HG03159 (cell line): ENCODE measurements around the gene ARHGEF19.
"Not testable (repeated sequence)": the region's sequence is repeated elsewhere in the genome, so short reads cannot be mapped to it uniquely, and the experiment has no call there.

Source experiments
- ATAC-seq: cut with Tn5 transposase; IDR thresholded peaks from one replicate; pipeline ENCODE4 v1.9.1; 2021; ENCODE audit warnings: mild to moderate bottlenecking, moderate library complexity; ENCODE audit not compliant: unreplicated experiment

ARHGEF19 gene

GRCh38 chr1:16205891-16206546 is 6.4 kb downstream of the ARHGEF19 start:
- ATAC-seq: no peak

- ATAC-seq: no peak
Measured at GRCh38 chr1:16205334-16205671, 7.1 kb downstream of the ARHGEF19 start.

- no peak for ATAC-seq
Measured at GRCh38 chr1:16204634-16205333, 7.7 kb downstream of the ARHGEF19 start.

GRCh38 chr1:16204216-16204615 is 8.2 kb downstream of the ARHGEF19 start:
- ATAC-seq: no peak

- ATAC-seq: no peak
Measured at GRCh38 chr1:16203550-16203949, 8.9 kb downstream of the ARHGEF19 start.

GRCh38 chr1:16202281-16203210 is 9.9 kb downstream of the ARHGEF19 start:
- no peak for ATAC-seq

- ATAC-seq: no peak
Measured at GRCh38 chr1:16199700-16200099, 12.8 kb downstream of the ARHGEF19 start.

- ATAC-seq: no peak
Measured at GRCh38 chr1:16199157-16199501, 13.3 kb downstream of the ARHGEF19 start.

- ATAC-seq: no peak
Measured at GRCh38 chr1:16198444-16199156, 13.9 kb downstream of the ARHGEF19 start.

- no peak for ATAC-seq
Measured at GRCh38 chr1:16196874-16197273, 15.6 kb downstream of the ARHGEF19 start.

- not testable (repeated sequence) for ATAC-seq
Measured at GRCh38 chr1:16196139-16196538, 16.3 kb downstream of the ARHGEF19 start.

- ATAC-seq: no peak
Measured at GRCh38 chr1:16195518-16195905, 16.9 kb downstream of the ARHGEF19 start.

GRCh38 chr1:16191916-16192546 is 20.4 kb downstream of the ARHGEF19 start:
- ATAC-seq: no peak

- ATAC-seq: no peak
Measured at GRCh38 chr1:16191309-16191708, 21.1 kb downstream of the ARHGEF19 start.

- no peak for ATAC-seq
Measured at GRCh38 chr1:16189921-16190621, 22.4 kb downstream of the ARHGEF19 start.

GRCh38 chr1:16189003-16189402 is 23.4 kb downstream of the ARHGEF19 start:
- no peak for ATAC-seq

GRCh38 chr1:16187748-16188401 is 24.6 kb downstream of the ARHGEF19 start:
- ATAC-seq: no peak

GRCh38 chr1:16186655-16187235 is 25.7 kb downstream of the ARHGEF19 start:
- ATAC-seq: no peak
